SU-DHL-6 (cell line): ENCODE measurements around the gene IL4I1.

Experiments
- CTCF ChIP-seq: fragments of 200-600 bp; sonication (generic); IDR thresholded peaks from one replicate; pipeline ENCODE4 v1.5.1; 2017; ENCODE audit warnings: antibody characterized with exemption, mild to moderate bottlenecking, low read length, moderate library complexity; ENCODE audit not compliant: insufficient read depth, poor library complexity, severe bottlenecking
- EZH2phosphoT487 ChIP-seq: fragments of 200-600 bp; sonication (generic), shearing (Covaris generic); conservative IDR thresholded peaks from 2 replicates; pipeline ENCODE4 v1.6.1; 2018; ENCODE audit warnings: mild to moderate bottlenecking, antibody characterized with exemption, low read length, moderate library complexity, mixed read lengths

- TF ChIP-seq CTCF = no peak
- no peak for TF ChIP-seq EZH2phosphoT487
Measured at GRCh38 chr19:49854378-49855263, 42.1 kb downstream of the IL4I1 start.
